GM12892 (cell line): ENCODE results near the gene SLC2A5.
"Not testable (repeated sequence)": the region's sequence is repeated elsewhere in the genome, so short reads cannot be mapped to it uniquely, and the experiment has no call there.

ENCODE experiments used
- POLR2A ChIP-seq: IDR thresholded peaks from 2 replicates; pipeline ENCODE4 v1.6.1; 2011; ENCODE audit warnings: low read depth, low read length, control low read depth
- POLR2AphosphoS5 ChIP-seq: IDR thresholded peaks from 2 replicates; pipeline ENCODE4 v1.6.1; 2011; ENCODE audit warnings: low read depth, low read length, control low read depth
- TAF1 ChIP-seq: IDR thresholded peaks from 2 replicates; pipeline ENCODE4 v1.6.1; 2011; ENCODE audit warnings: low read depth, mild to moderate bottlenecking, control low read depth, low read length, borderline replicate concordance

DNA sequence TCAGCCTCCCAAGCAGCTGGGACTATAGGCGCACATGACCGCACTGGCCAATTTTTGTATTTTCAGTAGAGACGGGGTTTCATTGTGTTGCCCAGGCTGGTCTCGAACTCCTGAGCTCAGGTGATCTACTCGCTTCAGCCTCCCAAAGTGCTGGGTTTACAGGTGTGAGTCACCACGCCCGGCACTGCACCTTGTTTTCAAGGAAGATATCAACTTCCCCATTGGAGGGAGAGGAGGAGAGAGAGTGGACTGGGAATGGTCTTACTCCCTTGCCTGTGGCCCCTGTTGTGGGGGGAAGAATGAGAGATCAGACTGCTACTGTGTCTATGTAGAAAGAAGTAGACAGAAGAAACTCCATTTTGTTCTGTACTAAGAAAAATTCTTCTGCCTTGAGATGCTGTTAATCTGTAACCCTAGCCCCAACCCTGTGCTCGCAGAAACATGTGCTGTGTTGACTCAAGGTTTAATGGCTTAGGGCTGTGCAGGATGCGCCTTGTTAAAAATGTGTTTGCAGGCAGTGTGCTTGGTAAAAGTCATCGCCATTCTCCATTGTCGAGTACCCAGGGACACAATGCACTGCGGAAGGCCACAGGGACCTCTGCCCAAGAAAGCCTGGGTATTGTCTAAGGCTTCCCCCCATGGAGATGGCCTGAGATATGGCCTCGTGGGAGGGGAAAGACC, 67.8 kb downstream of the SLC2A5 start:
- not testable (repeated sequence) for TF ChIP-seq POLR2A, POLR2AphosphoS5, TAF1
